Gastroesophageal sphincter (tissue), 2 donors: ENCODE data around the gene CADM2.

ENCODE experiments used
- EP300 ChIP-seq: sonication (generic); formaldehyde crosslinking; IDR thresholded peaks from one replicate; pipeline ENCODE4 v1.6.1; 2017; ENCODE audit warnings: antibody characterized with exemption, mild to moderate bottlenecking
- POLR2AphosphoS5 ChIP-seq: sonication (generic); formaldehyde crosslinking; IDR thresholded peaks from one replicate; pipeline ENCODE4 v1.6.1; 2017; ENCODE audit warnings: antibody characterized with exemption

- no peak for TF ChIP-seq POLR2AphosphoS5
- no peak for TF ChIP-seq EP300
Observed at GRCh38 chr3:85102781-85103180, 144.0 kb downstream of the CADM2 start.
